Neural progenitor cell (in vitro differentiated cells): ENCODE data around the gene STRN. TPM values are rescaled to one million over a fixed set of nuclear protein-coding genes. Genes with fewer than 3 reads are reported as not detected.

Experiments used
- DNase-seq: peaks from one replicate; pipeline ENCODE4 v3.0.0-alpha.2; 2016; ENCODE audit warnings: low spot score
- H2AFZ ChIP-seq: fragments of 200-600 bp; sonication (generic); replicated peaks from 2 replicates; pipeline ENCODE4 v1.6.1; 2016; ENCODE audit warnings: antibody characterized with exemption
- H3F3A ChIP-seq: fragments of 200-600 bp; sonication (generic); 2 replicates; pipeline ENCODE4 v1.6.1; 2016; ENCODE audit warnings: antibody characterized with exemption, low read depth
- H3K27ac ChIP-seq: fragments of 200-600 bp; sonication (generic); 2 replicates; pipeline ENCODE4 v1.5.1; 2016; ENCODE audit warnings: mild to moderate bottlenecking
- H3K27me3 ChIP-seq: fragments of 200-600 bp; sonication (generic); 2 replicates; pipeline ENCODE4 v1.6.1; 2016; ENCODE audit warnings: mild to moderate bottlenecking, moderate library complexity
- H3K36me3 ChIP-seq: fragments of 200-600 bp; sonication (generic); 2 replicates; pipeline ENCODE4 v1.5.1; 2016
- H3K4me1 ChIP-seq: fragments of 200-600 bp; sonication (generic); 2 replicates; pipeline ENCODE4 v1.6.1; 2016; ENCODE audit warnings: mixed run types
- H3K4me2 ChIP-seq: fragments of 200-600 bp; sonication (generic); 2 replicates; pipeline ENCODE4 v1.6.1; 2016
- H3K4me3 ChIP-seq: fragments of 200-600 bp; sonication (generic); 2 replicates; pipeline ENCODE4 v1.5.1; 2016
- H3K79me2 ChIP-seq: fragments of 200-600 bp; sonication (generic); 2 replicates; pipeline ENCODE4 v1.6.1; 2016; ENCODE audit warnings: low read depth
- H3K9ac ChIP-seq: fragments of 200-600 bp; sonication (generic); 2 replicates; pipeline ENCODE4 v1.6.1; 2016
- H3K9me3 ChIP-seq: fragments of 200-600 bp; sonication (generic); 2 replicates; pipeline ENCODE4 v1.5.1; 2016; ENCODE audit warnings: low read depth
- H4K20me1 ChIP-seq: fragments of 200-600 bp; sonication (generic); 2 replicates; pipeline ENCODE4 v1.6.1; 2016; ENCODE audit warnings: low read depth
- H3K27ac Mint-ChIP-seq: 3 replicates; pipeline ENCODE4 v1.8.0; 2021; ENCODE audit warnings: mixed read lengths
- H3K27me3 Mint-ChIP-seq: 2 replicates; pipeline ENCODE4 v1.8.0; 2022; ENCODE audit warnings: low read depth, mild to moderate bottlenecking, inconsistent platforms, moderate library complexity, mixed read lengths; ENCODE audit not compliant: insufficient read depth
- H3K36me3 Mint-ChIP-seq: 3 replicates; pipeline ENCODE4 v1.8.0; 2021; ENCODE audit warnings: mixed read lengths
- H3K4me1 Mint-ChIP-seq: 3 replicates; pipeline ENCODE4 v1.8.0; 2021; ENCODE audit warnings: mixed read lengths
- H3K4me3 Mint-ChIP-seq: 3 replicates; pipeline ENCODE4 v1.8.0; 2021; ENCODE audit warnings: mild to moderate bottlenecking, moderate library complexity, mixed read lengths
- H3K9me3 Mint-ChIP-seq: 3 replicates; pipeline ENCODE4 v1.8.0; 2020; ENCODE audit warnings: mixed read lengths
- EZH2 ChIP-seq: fragments of 200-600 bp; sonication (generic); IDR thresholded peaks from 2 replicates; pipeline ENCODE4 v1.6.1; 2017; ENCODE audit warnings: antibody characterized with exemption, mild to moderate bottlenecking, moderate library complexity
- EZH2phosphoT487 ChIP-seq: fragments of 200-600 bp; sonication (generic); IDR thresholded peaks from 2 replicates; pipeline ENCODE4 v1.6.1; 2017; ENCODE audit warnings: antibody characterized with exemption
- small RNA-seq: library from RNA; depleted of rRNA; stranded (forward); fragments of <200 nt; gene quantifications from one replicate; pipeline ENCODE3, GENCODE V24; 2015
- total RNA-seq: library from RNA; depleted of rRNA; stranded (reverse); fragments of >200 nt; gene quantifications from 2 replicates; pipeline ENCODE4 v1.2.3, GENCODE V29; 2015; ENCODE audit warnings: low replicate concordance
- TF ChIP-seq, protein P1 (sequence below): fragments of 200-600 bp; sonication (generic); IDR thresholded peaks from 2 replicates; pipeline ENCODE4 v1.5.1; 2017; ENCODE audit warnings: antibody characterized with exemption, mild to moderate bottlenecking

The STRN gene
- total RNA-seq, 1 donor from 2014 or later = 20.9 TPM

DNA sequence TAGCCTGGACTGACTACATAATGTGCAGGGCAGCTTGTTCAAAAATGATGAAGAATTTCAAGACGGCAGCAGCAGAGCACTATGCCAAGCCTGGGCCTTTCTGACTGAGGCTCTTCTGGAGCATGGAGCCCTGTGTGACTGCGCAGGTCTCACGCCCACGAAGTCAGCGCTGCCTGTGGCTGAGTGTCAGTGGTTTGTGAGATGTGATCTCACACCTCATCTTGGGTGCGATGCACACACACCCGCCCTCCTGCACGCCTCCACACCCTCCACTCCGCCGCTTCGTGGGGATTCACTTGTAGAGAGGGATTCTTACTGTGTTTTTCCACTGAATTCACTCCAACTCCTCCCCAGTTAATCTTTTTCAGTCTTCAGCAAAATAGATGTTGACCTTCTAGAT, 166.0 kb downstream of the STRN start:
- Histone ChIP-seq H3K4me3 (no peak overlapping the region), H3K27ac (no peak overlapping the region)

GRCh38 chr2:36798724-36799123, 167.6 kb downstream of the STRN start:
- H3K27me3 Mint-ChIP-seq = peaks cover 2% of the 10 kb centered on the region

More for the DNA sequence above, 166.0 kb downstream of the STRN start:
- Histone ChIP-seq H3K9ac (no peak overlapping the region), H3K79me2 (no peaks in the 10 kb centered on the region), H3K36me3 (no peaks in the 10 kb centered on the region), H3K27me3 (no peaks in the 10 kb centered on the region), H4K20me1 (no peaks in the 10 kb centered on the region), H2AFZ (no peak overlapping the region), H3K4me1 (no peaks in the 10 kb centered on the region), H3K9me3 (no peaks in the 10 kb centered on the region), H3K4me2 (no peak overlapping the region), H3F3A (no peaks in the 10 kb centered on the region)
- H3K4me1 Mint-ChIP-seq = no peaks in the 10 kb centered on the region
- TF ChIP-seq EZH2 (no peak), EZH2phosphoT487 (no peak)
- TF ChIP-seq, protein P1, sequence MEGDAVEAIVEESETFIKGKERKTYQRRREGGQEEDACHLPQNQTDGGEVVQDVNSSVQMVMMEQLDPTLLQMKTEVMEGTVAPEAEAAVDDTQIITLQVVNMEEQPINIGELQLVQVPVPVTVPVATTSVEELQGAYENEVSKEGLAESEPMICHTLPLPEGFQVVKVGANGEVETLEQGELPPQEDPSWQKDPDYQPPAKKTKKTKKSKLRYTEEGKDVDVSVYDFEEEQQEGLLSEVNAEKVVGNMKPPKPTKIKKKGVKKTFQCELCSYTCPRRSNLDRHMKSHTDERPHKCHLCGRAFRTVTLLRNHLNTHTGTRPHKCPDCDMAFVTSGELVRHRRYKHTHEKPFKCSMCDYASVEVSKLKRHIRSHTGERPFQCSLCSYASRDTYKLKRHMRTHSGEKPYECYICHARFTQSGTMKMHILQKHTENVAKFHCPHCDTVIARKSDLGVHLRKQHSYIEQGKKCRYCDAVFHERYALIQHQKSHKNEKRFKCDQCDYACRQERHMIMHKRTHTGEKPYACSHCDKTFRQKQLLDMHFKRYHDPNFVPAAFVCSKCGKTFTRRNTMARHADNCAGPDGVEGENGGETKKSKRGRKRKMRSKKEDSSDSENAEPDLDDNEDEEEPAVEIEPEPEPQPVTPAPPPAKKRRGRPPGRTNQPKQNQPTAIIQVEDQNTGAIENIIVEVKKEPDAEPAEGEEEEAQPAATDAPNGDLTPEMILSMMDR = no peak
- no peak overlapping the region for H3K27ac Mint-ChIP-seq
- H3K9me3 Mint-ChIP-seq = no peaks in the 10 kb centered on the region
- no peaks in the 10 kb centered on the region for H3K36me3 Mint-ChIP-seq
- H3K27me3 Mint-ChIP-seq = peaks cover 2% of the 10 kb centered on the region
- no peak overlapping the region for H3K4me3 Mint-ChIP-seq
- no peak for DNase-seq

GRCh38 chr2:36797324-36798070, 168.8 kb downstream of the STRN start:
- no peaks in the 10 kb centered on the region for H3K79me2 ChIP-seq
- no peaks in the 10 kb centered on the region for H3K9me3 ChIP-seq
- H3K4me1 ChIP-seq = no peaks in the 10 kb centered on the region
- Mint-ChIP-seq H3K36me3 (no peaks in the 10 kb centered on the region), H3K9me3 (no peaks in the 10 kb centered on the region), H3K27ac (no peak overlapping the region), H3K4me3 (no peak overlapping the region), H3K4me1 (no peaks in the 10 kb centered on the region), H3K27me3 (peaks cover 2% of the 10 kb centered on the region)
- no peaks in the 10 kb centered on the region for H3K36me3 ChIP-seq
- no peak overlapping the region for H3K27ac ChIP-seq
- no peak overlapping the region for H2AFZ ChIP-seq
- no peaks in the 10 kb centered on the region for H3F3A ChIP-seq
- H3K9ac ChIP-seq = no peak overlapping the region
- no peak overlapping the region for H3K4me3 ChIP-seq
- DNase-seq = no peak
- H4K20me1 ChIP-seq = no peaks in the 10 kb centered on the region
- no peaks in the 10 kb centered on the region for H3K27me3 ChIP-seq
- TF ChIP-seq, protein P1 = no peak
- TF ChIP-seq EZH2phosphoT487 (no peak), EZH2 (no peak)
- H3K4me2 ChIP-seq = no peak overlapping the region

More at GRCh38 chr2:36798724-36799123, 167.6 kb downstream of the STRN start:
- Histone ChIP-seq H3K4me3 (no peak overlapping the region), H3K36me3 (no peaks in the 10 kb centered on the region), H3K27ac (no peak overlapping the region), H3K4me2 (no peak overlapping the region), H3K79me2 (no peaks in the 10 kb centered on the region), H3K9ac (no peak overlapping the region), H2AFZ (no peak overlapping the region), H3K9me3 (no peaks in the 10 kb centered on the region), H3K4me1 (no peaks in the 10 kb centered on the region), H4K20me1 (no peaks in the 10 kb centered on the region), H3F3A (no peaks in the 10 kb centered on the region), H3K27me3 (no peaks in the 10 kb centered on the region)
- no peaks in the 10 kb centered on the region for H3K4me1 Mint-ChIP-seq
- no peak overlapping the region for H3K4me3 Mint-ChIP-seq
- H3K36me3 Mint-ChIP-seq = no peaks in the 10 kb centered on the region
- no peak for DNase-seq
- no peak overlapping the region for H3K27ac Mint-ChIP-seq
- no peak for TF ChIP-seq EZH2phosphoT487
- TF ChIP-seq, protein P1 = no peak
- no peak for TF ChIP-seq EZH2
- H3K9me3 Mint-ChIP-seq = no peaks in the 10 kb centered on the region

Small RNA genes lying within 50 kb of the gene (small RNA-seq; reads per million reads assigned to genes)
- gene RNU6-577P = not detected

Other genes with a start within 250 kb of the STRN start
- gene HEATR5B, start 117.8 kb upstream of the STRN start, total RNA-seq = 20.5 and 23.7 TPM in 2 replicates
- 5.7 and 9.9 TPM in 2 replicates for gene GPATCH11, start 118.0 kb upstream of the STRN start, total RNA-seq
- gene EIF2AK2, start 190.4 kb upstream of the STRN start, total RNA-seq = 22.3 and 35.3 TPM in 2 replicates
- not detected in 2 replicates for gene SULT6B1, start 222.1 kb upstream of the STRN start, total RNA-seq
- gene CEBPZOS, start 230.0 kb upstream of the STRN start, total RNA-seq = 6.4 and 13.6 TPM in 2 replicates